Neural progenitor cell (in vitro differentiated cells): ENCODE results near the gene OGFOD3. TPM values are rescaled to one million over a fixed set of nuclear protein-coding genes. Genes with fewer than 3 reads are reported as not detected.

Experiments
- DNase-seq: peaks from one replicate; pipeline ENCODE4 v3.0.0-alpha.2; 2016; ENCODE audit warnings: low spot score
- H2AFZ ChIP-seq: fragments of 200-600 bp; sonication (generic); replicated peaks from 2 replicates; pipeline ENCODE4 v1.6.1; 2016; ENCODE audit warnings: antibody characterized with exemption
- H3F3A ChIP-seq: fragments of 200-600 bp; sonication (generic); 2 replicates; pipeline ENCODE4 v1.6.1; 2016; ENCODE audit warnings: antibody characterized with exemption, low read depth
- H3K27ac ChIP-seq: fragments of 200-600 bp; sonication (generic); 2 replicates; pipeline ENCODE4 v1.5.1; 2016; ENCODE audit warnings: mild to moderate bottlenecking
- H3K27me3 ChIP-seq: fragments of 200-600 bp; sonication (generic); 2 replicates; pipeline ENCODE4 v1.6.1; 2016; ENCODE audit warnings: mild to moderate bottlenecking, moderate library complexity
- H3K36me3 ChIP-seq: fragments of 200-600 bp; sonication (generic); 2 replicates; pipeline ENCODE4 v1.5.1; 2016
- H3K4me1 ChIP-seq: fragments of 200-600 bp; sonication (generic); 2 replicates; pipeline ENCODE4 v1.6.1; 2016; ENCODE audit warnings: mixed run types
- H3K4me2 ChIP-seq: fragments of 200-600 bp; sonication (generic); 2 replicates; pipeline ENCODE4 v1.6.1; 2016
- H3K4me3 ChIP-seq: fragments of 200-600 bp; sonication (generic); 2 replicates; pipeline ENCODE4 v1.5.1; 2016
- H3K79me2 ChIP-seq: fragments of 200-600 bp; sonication (generic); 2 replicates; pipeline ENCODE4 v1.6.1; 2016; ENCODE audit warnings: low read depth
- H3K9ac ChIP-seq: fragments of 200-600 bp; sonication (generic); 2 replicates; pipeline ENCODE4 v1.6.1; 2016
- H3K9me3 ChIP-seq: fragments of 200-600 bp; sonication (generic); 2 replicates; pipeline ENCODE4 v1.5.1; 2016; ENCODE audit warnings: low read depth
- H4K20me1 ChIP-seq: fragments of 200-600 bp; sonication (generic); 2 replicates; pipeline ENCODE4 v1.6.1; 2016; ENCODE audit warnings: low read depth
- H3K27ac Mint-ChIP-seq: 3 replicates; pipeline ENCODE4 v1.8.0; 2021; ENCODE audit warnings: mixed read lengths
- H3K27me3 Mint-ChIP-seq: 2 replicates; pipeline ENCODE4 v1.8.0; 2022; ENCODE audit warnings: low read depth, mild to moderate bottlenecking, inconsistent platforms, moderate library complexity, mixed read lengths; ENCODE audit not compliant: insufficient read depth
- H3K36me3 Mint-ChIP-seq: 3 replicates; pipeline ENCODE4 v1.8.0; 2021; ENCODE audit warnings: mixed read lengths
- H3K4me1 Mint-ChIP-seq: 3 replicates; pipeline ENCODE4 v1.8.0; 2021; ENCODE audit warnings: mixed read lengths
- H3K4me3 Mint-ChIP-seq: 3 replicates; pipeline ENCODE4 v1.8.0; 2021; ENCODE audit warnings: mild to moderate bottlenecking, moderate library complexity, mixed read lengths
- H3K9me3 Mint-ChIP-seq: 3 replicates; pipeline ENCODE4 v1.8.0; 2020; ENCODE audit warnings: mixed read lengths
- CTCF ChIP-seq: fragments of 200-600 bp; sonication (generic); IDR thresholded peaks from 2 replicates; pipeline ENCODE4 v1.5.1; 2017; ENCODE audit warnings: antibody characterized with exemption, mild to moderate bottlenecking
- EZH2 ChIP-seq: fragments of 200-600 bp; sonication (generic); IDR thresholded peaks from 2 replicates; pipeline ENCODE4 v1.6.1; 2017; ENCODE audit warnings: antibody characterized with exemption, mild to moderate bottlenecking, moderate library complexity
- EZH2phosphoT487 ChIP-seq: fragments of 200-600 bp; sonication (generic); IDR thresholded peaks from 2 replicates; pipeline ENCODE4 v1.6.1; 2017; ENCODE audit warnings: antibody characterized with exemption
- total RNA-seq: library from RNA; depleted of rRNA; stranded (reverse); fragments of >200 nt; gene quantifications from 2 replicates; pipeline ENCODE4 v1.2.3, GENCODE V29; 2015; ENCODE audit warnings: low replicate concordance

OGFOD3 gene
- total RNA-seq, 1 donor from 2014 or later = 26.8 TPM

- peaks cover 14% of the 10 kb centered on the region for H3K9me3 Mint-ChIP-seq
- TF ChIP-seq EZH2phosphoT487 = no peak
- no peak for TF ChIP-seq EZH2
- TF ChIP-seq CTCF = no peak
- Histone ChIP-seq H3K4me1 (peaks cover 7% of the 10 kb centered on the region), H3K9ac (peak within 1 kb of the TSS; percentile 80), H3K4me2 (peak within 1 kb of the TSS; percentile 89), H3K27ac (no peak within 1 kb of the TSS), H4K20me1 (peaks cover 12% of the 10 kb centered on the region), H3F3A (peaks cover 5% of the 10 kb centered on the region), H2AFZ (peak within 1 kb of the TSS; percentile 90), H3K27me3 (no peaks in the 10 kb centered on the region), H3K79me2 (peaks cover 26% of the 10 kb centered on the region), H3K4me3 (peak within 1 kb of the TSS; percentile 97), H3K36me3 (no peaks in the 10 kb centered on the region), H3K9me3 (no peaks in the 10 kb centered on the region)
- H3K27ac Mint-ChIP-seq = peak within 1 kb of the TSS; percentile 48
- H3K27me3 Mint-ChIP-seq = peaks cover 2% of the 10 kb centered on the region
- peaks cover 15% of the 10 kb centered on the region for H3K4me1 Mint-ChIP-seq
- H3K4me3 Mint-ChIP-seq = peak within 1 kb of the TSS; percentile 89
- DNase-seq = peak; percentile 97
- no peaks in the 10 kb centered on the region for H3K36me3 Mint-ChIP-seq
Observed at GRCh38 chr17:82450357-82451106, 32.1 kb upstream of the OGFOD3 start, which contains the start of gene CYBC1. CYBC1 (minus strand) TSS chr17:82450752; CDS start chr17:82449254, 1,498 bp downstream.

DNA sequence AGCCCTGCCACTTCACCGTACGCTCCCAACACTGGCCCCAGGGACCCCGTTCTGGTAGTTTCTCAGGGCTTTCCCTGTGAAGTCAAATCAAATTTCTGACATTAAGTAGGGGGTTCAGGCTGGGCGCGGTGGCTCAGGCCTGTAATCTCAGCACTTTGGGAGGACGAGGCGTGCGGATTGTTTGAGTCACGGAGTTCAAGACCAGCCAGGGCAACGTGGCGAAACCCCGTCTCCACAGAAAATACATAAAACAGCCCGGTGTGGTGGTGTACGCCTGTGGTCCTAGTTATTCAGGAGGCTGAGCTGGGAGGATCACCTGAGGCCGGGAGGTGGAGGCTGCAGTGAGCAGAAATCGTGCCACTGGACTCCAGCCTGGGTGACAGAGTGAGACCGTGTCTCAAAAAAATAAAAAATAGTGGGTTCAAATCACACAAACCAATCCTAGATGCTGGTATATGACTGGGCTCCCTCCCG lies 31.5 kb upstream of the OGFOD3 start:
- Histone ChIP-seq H3K4me1 (peaks cover 7% of the 10 kb centered on the region), H3K79me2 (peaks cover 26% of the 10 kb centered on the region), H3K9me3 (no peaks in the 10 kb centered on the region), H3K36me3 (no peaks in the 10 kb centered on the region), H2AFZ (peak overlapping the region; percentile 90), H3K27me3 (no peaks in the 10 kb centered on the region), H3K27ac (no peak overlapping the region), H3K4me2 (peak overlapping the region; percentile 89), H4K20me1 (peaks cover 12% of the 10 kb centered on the region), H3F3A (peaks cover 5% of the 10 kb centered on the region), H3K9ac (peak overlapping the region; percentile 80), H3K4me3 (peak overlapping the region; percentile 97)
- peaks cover 2% of the 10 kb centered on the region for H3K27me3 Mint-ChIP-seq
- H3K36me3 Mint-ChIP-seq = no peaks in the 10 kb centered on the region
- peaks cover 15% of the 10 kb centered on the region for H3K4me1 Mint-ChIP-seq
- TF ChIP-seq EZH2 = no peak
- TF ChIP-seq CTCF = no peak
- TF ChIP-seq EZH2phosphoT487 = no peak
- peaks cover 14% of the 10 kb centered on the region for H3K9me3 Mint-ChIP-seq
- peak overlapping the region; percentile 48 for H3K27ac Mint-ChIP-seq
- no peak for DNase-seq
- H3K4me3 Mint-ChIP-seq = peak overlapping the region; percentile 89

DNA sequence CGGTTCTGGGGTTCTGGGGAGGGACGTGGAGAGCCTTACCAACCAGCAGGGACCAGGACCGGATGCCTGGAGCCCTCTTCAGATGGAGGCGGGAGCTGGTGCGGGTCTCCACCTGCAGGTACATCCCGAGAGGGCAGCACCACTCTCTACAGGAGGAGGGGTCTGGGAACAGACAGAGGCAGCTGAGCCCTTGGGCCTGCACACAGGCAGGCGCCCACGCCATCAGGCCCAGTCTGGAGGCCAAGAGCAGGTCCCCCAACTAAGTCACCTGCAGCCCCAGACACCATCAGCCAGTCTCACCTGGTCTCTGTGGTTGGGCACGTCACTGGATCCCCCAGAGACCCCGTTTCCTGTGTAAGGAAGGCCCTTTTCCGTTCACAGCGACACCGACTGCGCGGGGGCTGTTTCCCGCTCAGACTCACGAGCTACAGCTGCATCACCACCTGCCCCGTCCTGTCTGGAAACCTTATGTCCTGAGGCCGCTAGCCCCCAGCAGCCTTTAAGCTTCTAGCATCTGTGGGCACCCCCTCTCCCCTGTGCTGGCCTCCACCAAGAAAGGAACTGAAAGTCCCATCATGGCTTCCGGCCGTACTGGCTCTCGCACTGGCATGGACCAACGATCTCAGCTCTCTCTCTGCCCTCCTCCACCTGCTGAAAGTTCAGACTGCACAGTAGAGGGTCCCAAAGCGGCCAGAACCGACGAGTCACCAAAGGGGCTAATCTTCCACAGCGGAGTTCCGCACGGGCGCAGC lies 30.9 kb upstream of the OGFOD3 start:
- H3K4me1 Mint-ChIP-seq = peaks cover 15% of the 10 kb centered on the region
- TF ChIP-seq EZH2phosphoT487 (no peak), CTCF (no peak), EZH2 (no peak)
- Histone ChIP-seq H3F3A (peaks cover 5% of the 10 kb centered on the region), H3K27ac (no peak overlapping the region), H2AFZ (no peak overlapping the region), H3K79me2 (peaks cover 26% of the 10 kb centered on the region), H3K4me3 (peak overlapping the region; percentile 97), H3K9me3 (no peaks in the 10 kb centered on the region), H3K4me1 (peaks cover 7% of the 10 kb centered on the region), H3K36me3 (no peaks in the 10 kb centered on the region), H4K20me1 (peaks cover 12% of the 10 kb centered on the region), H3K27me3 (no peaks in the 10 kb centered on the region), H3K4me2 (peak overlapping the region; percentile 89), H3K9ac (peak overlapping the region; percentile 80)
- no peaks in the 10 kb centered on the region for H3K36me3 Mint-ChIP-seq
- H3K4me3 Mint-ChIP-seq = peak overlapping the region; percentile 89
- DNase-seq = peak; percentile 27
- peak overlapping the region; percentile 48 for H3K27ac Mint-ChIP-seq
- H3K27me3 Mint-ChIP-seq = peaks cover 2% of the 10 kb centered on the region
- peaks cover 12% of the 10 kb centered on the region for H3K9me3 Mint-ChIP-seq
